GM18868 (cell line): ENCODE results near the gene SLIT3.

Source experiments
- ATAC-seq: cut with Tn5 transposase; IDR thresholded peaks from one replicate; pipeline ENCODE4 v1.9.1; 2021; ENCODE audit warnings: mild to moderate bottlenecking, moderate library complexity; ENCODE audit not compliant: unreplicated experiment

Gene SLIT3

DNA sequence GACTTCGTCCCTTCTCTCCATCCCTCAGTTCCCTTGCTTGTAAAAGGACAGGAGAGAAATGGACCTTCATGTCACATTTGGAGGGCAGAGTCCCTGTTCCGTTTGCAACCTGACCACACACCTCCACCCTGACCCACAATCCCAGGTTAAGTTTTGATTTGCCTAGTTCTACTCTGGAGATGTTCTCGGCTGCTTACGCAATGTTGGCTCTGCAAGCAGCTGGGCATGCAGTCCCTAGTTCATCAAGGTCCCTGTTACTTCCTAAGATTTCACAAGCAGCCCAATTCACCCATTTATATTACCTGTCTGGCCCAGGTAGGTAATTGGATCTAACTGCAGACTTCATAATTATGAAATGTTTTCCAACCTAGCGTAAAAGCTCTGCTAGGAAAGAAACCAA, 28.8 kb downstream of the SLIT3 start:
- ATAC-seq, result no peak

DNA sequence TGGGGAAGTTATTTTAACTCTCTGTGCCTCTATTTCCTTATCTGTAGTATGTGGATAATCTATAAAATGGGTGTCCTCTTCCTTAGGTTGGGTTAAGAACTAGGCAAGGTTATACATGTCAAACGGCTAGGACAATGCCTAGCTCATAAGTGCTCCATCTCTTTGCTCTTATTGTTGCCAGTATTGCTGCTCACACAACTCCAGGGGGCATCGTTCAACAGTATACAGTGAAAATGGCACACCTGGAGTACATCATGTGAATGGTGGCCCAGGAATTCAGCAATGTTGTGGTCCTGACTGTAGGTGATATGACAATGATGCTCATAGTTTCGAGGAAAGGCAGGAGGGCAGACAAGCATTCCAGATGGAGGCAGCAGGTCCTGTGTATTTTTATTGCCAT, 30.1 kb downstream of the SLIT3 start:
- no peak for ATAC-seq

- ATAC-seq, result no peak
Measured at GRCh38 chr5:169268019-169268418, 32.9 kb downstream of the SLIT3 start.

DNA sequence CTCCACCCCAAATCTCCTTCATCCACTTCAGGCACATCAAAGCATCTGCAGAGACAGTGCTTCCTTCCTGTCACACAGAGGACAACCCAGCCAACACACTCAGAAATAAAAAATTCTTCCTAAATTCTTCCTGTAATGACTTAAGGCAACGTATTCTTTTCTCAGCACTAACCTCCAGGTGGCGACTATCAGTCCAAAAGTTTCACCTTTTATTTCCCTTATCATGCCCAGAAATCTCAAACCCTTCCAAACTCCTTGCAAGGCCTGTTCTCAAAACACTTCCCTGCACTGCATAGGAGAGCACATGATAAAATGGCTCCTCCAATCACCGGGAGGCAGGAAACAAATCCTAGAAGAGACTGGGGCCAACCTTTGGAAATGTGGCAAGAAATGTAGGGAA, 35.1 kb downstream of the SLIT3 start:
- no peak for ATAC-seq

- ATAC-seq, result no peak
Measured at GRCh38 chr5:169263591-169263990, 37.3 kb downstream of the SLIT3 start.

DNA sequence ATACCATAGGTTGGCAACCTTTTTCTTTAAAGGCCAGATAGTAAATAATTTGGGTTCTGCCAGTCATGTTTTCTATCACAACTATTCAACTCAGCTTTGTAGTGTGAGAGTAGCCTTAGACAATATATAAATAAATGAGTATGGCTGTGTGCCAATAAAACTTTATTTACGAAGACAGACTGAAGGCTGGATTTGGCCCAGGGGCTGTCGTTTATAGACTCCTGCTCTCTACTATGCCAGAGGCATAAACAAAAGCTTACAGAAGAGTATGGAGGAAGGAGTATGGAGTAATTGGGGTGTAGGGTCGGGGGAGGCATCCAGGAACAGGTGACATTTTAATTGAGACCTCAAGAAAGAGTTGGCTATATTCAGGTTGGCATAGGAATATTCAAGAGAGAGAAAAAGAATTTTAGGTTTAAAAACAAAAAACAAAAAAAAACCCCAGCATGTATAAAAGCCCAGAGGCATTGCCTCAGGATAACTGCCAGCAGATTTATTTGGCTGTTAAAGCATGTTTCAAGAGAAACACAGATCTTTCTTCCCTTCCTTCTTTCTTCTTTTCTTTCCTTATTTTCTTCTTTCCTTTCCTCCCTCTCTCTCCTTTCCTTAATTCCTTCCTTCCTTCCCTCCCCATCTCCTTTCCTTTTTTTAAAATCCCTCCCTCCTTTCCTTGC, 39.9 kb downstream of the SLIT3 start:
- ATAC-seq, result no peak

GRCh38 chr5:169258372-169259000, 42.5 kb downstream of the SLIT3 start:
- no peak for ATAC-seq

DNA sequence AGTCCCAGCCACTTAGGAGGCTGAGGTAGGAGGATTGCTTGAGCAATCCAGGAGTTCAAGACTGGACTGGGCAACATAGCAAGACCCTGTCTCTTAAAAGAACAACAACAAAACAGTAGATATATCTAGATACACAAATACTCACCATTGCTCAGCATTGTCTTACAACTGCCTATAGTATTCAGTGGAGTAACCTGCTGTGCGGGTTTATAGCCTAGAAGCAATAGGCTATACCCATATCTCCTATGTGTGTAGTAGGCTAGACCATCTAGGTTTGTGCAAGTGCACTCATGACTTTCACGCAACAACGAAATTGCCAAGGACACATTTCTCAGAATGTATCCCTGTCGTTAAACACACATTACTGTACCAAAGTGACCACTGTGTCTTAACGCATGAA, 44.7 kb downstream of the SLIT3 start:
- no peak for ATAC-seq

DNA sequence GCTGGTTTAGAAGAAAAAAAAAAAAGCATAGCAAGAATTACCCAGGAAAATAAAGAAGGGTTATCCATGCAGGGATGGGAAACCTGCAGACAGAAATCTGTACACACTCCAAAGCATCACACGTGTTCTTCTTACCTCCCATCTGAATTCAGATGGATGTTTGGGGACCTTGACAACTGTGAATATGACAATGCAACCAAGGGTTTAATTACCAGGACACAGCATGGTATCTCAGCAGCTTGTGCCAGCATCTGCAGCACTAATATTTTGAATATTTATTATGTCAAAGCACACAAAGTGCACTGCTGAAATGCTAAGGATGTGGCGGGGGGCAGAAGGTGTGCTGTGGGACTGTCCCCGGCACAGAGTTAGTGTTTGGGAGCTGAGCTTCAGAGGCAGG, 47.9 kb downstream of the SLIT3 start:
- ATAC-seq, result no peak

DNA sequence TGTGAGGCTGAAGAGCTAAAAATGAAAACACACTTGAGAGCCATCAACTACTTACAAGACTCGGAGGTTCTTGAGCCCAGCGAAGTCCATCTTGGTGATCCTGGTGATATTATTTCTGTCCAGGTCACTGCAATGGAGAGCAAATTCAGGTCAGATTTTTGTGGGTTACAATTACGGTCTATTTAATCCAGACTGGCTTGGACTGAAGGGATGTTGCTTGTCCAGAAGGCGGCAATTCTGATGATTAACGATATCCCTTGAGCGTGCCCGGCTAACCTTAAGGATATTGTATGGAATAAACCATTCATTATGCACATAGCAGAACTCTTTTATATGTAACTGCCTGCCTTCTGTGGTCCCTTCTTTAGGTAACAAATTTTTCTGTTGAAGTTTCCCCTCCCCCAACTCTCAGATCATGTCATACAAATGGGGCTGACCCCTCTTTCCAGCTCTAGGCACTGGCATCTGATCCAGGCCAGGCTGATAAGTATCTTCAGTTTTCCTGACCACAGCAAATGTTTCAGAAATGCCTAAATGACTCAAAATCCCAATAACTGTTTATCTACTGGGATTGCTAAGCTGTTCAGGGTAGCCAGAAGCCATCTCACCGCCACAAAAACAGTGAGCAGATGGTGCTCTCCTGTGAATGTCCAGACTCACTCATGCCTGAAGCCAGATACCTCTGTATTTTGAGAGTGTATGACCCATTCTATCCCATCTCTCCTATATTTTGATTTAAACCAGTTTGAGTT, 49.4 kb downstream of the SLIT3 start:
- no peak for ATAC-seq

DNA sequence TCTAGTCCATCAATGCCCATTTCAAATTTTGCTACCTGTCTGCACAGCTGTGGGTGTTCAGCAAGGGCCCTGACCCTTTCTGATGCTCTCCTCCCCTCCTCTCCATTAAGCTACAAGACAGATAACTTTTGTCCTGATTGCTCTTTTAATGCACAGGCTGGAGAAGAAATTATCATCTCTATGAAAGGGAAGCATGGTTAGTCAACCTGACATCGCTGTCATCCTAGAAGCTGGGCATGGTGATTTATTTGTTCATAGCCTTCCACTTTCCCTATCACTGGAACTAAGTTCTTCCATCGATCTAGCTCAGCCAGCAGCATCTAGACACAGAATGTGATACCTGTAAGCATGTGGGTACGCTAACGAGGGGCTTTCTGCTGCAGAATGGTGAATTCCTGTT, 50.1 kb downstream of the SLIT3 start:
- no peak for ATAC-seq

GRCh38 chr5:169248996-169249395, 51.9 kb downstream of the SLIT3 start:
- no peak for ATAC-seq

DNA sequence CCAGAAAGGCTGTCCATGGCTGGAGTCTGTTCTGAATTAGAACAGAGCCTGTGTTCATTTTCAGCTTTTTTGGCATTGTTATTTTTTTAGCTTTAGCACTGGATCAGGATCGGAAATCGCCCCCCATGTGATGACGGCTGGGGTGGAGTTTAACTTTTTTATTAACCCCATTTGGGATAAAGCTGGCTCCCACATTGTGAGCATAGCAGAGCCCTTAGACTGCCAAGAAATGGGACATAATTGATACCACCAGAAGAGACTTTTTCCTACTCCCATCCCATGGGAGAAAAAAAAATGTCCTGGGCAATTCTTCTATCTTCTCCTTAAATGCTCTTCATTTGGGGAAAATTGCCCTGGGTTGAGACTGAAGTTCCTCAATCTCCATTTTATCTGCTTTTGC, 52.4 kb downstream of the SLIT3 start:
- no peak for ATAC-seq

DNA sequence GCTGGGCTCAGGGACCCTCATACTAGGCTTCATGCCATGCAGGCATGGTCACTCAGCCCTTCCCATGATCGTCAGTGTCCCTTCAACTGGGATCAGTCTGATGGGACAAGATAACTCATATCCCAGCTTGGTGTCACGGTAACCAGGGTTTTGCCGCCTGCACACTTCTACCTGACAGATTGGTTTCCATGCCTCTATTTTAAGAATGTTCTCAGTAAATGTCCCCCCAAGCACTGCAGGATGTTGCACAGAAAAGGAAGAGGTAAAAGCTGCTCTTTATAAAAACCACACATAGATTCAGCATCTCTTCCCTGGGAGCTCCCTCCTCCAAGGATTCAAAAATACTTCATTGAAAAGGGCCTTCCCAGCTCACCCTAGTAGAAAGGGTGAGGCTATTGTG, 56.1 kb downstream of the SLIT3 start:
- ATAC-seq, result no peak

- no peak for ATAC-seq
Measured at GRCh38 chr5:169243651-169244422, 57.1 kb downstream of the SLIT3 start.

DNA sequence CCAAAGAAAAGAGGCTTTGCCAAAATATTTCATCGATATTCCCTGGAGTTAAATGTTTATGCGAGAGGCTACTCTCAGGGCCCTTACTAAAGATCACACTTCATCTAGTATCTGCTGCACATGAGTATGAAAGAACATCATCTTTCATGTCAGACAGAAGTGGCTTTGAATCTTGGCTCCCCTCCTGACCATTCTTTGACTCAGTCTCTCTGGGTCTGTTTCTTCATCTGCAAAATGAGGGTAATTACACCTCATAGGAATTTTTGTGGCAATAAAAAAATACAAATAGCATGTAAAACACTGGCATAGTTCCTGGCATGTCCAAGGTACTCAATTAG, 58.1 kb downstream of the SLIT3 start:
- no peak for ATAC-seq

DNA sequence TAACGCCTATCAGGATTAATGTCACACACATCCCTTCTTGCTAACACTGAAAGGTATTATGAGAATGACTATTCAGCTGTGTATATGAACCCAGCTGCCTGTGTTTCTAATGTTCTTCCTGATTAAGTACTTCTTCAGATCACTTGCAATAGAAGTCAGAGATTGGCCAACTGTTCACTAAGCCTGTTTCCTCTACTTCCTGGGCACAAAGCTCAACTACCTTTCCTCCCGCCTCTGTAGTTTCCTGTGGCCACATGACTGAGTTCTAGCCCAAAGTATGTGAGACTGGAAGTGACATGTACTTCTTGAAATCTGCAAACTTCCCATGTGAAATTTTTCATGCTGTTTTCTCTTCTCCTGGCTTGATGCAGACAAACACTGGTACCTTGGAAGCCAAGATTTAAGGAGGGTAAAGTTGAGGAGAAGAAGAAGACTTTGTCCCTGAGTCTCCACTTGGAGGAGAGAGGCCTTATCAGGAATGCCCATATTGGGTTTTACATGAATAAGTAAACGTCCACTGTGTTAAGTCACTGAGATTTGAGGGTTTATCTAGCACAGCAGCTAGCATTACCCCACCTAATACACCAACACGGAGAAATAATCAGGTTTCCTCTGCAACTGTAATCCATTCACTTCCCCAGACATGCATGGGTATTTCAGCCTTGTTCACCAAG, 58.6 kb downstream of the SLIT3 start:
- ATAC-seq, result no peak

DNA sequence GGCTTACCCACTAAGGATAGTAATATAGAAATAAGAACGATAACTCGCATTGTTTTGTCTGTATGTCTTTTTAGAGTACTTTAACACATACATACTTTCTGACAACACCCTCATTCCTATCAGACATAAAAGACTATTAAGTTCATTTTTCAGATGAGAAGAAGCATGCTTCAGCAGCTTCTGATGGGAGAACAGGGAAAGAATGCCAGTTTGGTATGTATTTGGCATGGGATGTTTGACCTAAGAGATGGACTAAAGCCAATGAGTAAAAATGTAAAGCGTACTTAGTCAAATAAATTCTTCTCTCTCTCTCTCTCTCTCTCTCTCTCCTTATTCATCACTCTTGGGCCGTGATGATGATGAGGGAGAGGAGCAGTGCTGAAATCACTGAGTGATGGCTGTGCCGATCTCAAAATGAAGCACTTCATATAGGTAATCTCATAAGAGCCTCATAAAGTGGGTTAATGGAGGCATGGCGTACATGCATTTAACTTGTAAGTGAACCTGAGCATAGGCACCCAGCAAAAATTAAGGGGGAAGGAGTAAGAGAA, 71.5 kb downstream of the SLIT3 start:
- no peak for ATAC-seq

DNA sequence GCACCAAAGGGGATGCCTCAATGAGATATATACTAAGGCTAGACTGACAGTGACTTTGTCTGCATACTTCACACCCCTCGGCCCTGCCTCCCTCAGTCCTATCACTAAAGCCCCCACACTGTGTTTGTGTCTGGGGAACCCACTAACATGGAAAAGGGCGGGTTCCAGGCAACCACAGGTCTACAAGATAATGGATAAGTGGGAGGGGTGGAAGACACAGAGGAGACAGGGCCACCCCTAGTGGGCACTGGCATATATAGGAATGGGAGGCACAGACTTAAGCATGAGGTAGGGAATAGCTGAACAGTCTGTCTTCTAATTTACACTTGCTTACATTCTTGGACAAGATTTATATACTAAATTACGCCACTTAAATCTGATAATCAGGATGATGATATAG, 74.0 kb downstream of the SLIT3 start:
- no peak for ATAC-seq

- no peak for ATAC-seq
Measured at GRCh38 chr5:169225830-169226356, 75.0 kb downstream of the SLIT3 start.

DNA sequence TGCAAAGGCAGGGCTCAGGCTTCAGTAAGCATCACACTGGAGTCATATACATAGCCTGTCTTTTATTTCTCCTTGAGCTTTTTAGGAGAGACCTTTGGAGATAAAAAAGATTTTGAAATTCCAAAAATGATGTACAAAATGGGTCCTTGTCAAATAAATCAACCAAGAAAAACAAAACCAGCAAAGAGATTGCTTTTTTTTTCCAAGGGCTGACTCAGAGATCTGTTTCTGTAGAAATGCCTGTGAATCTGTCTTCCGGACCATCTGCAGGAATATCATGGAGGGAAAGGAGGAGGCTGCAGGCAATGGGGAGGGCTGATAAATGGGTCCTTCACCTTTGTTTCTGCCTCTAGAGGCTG, 77.4 kb downstream of the SLIT3 start:
- ATAC-seq, result no peak
